HCT116 (cell line): ENCODE measurements around the gene BICDL2. TPM values are rescaled to one million over a fixed set of nuclear protein-coding genes. Genes with fewer than 3 reads are reported as not detected.

ENCODE experiments used
- ATAC-seq: fragments of 200-7000 bp; cut with Tn5 transposase; 2 replicates; pipeline ENCODE4 v1.9.1; 2020; ENCODE audit warnings: mild to moderate bottlenecking, moderate library complexity
- BruUV-seq: library from RNA; stranded (reverse); fragments of 400-500 nt; replicated peaks from 2 replicates; lab custom pipeline; 2021; lab: Mats Ljungman, UMichigan
- CTCF ChIA-PET: fragments of 300-600 bp; sonication (Branson Sonifier 250); formaldehyde crosslinking; loops from one replicate; lab custom pipeline; 2021; ENCODE audit warnings: antibody characterized with exemption; lab: Charles Lee
- POLR2A ChIA-PET: fragments of 300-600, 350-600 bp; sonication (Branson Sonifier 250); formaldehyde crosslinking; loops from one replicate; lab custom pipeline; 2021; ENCODE audit warnings: antibody characterized with exemption; lab: Charles Lee
- RAD21 ChIA-PET, 2 experiments: fragments of 300-600 bp; sonication (Branson Sonifier 250); formaldehyde crosslinking; loops; one replicate each; lab custom pipeline; 2023; ENCODE audit warnings: low total read pairs in 2 of 2; ENCODE audit not compliant: uncharacterized antibody in 2 of 2, unreplicated experiment in 2 of 2, low non-redundant PET in 1 of 2; lab: Charles Lee
- DNase-seq: peaks from one replicate; pipeline ENCODE4 v3.0.0-alpha.2; 2010; ENCODE audit warnings: low read depth, low spot score
- H2AFZ ChIP-seq: fragments of 200-600 bp; shearing (Covaris generic), sonication (generic); 2 replicates; pipeline ENCODE4 v1.6.1; 2017; ENCODE audit warnings: low read depth, mixed run types, mixed read lengths, antibody characterized with exemption, low read length; ENCODE audit not compliant: poor library complexity, severe bottlenecking
- H3K27ac ChIP-seq: 2 replicates; pipeline ENCODE4 v1.5.1; 2012; ENCODE audit warnings: low read depth, low read length
- H3K27me3 ChIP-seq: fragments of 200-600 bp; sonication (generic); 2 replicates; pipeline ENCODE4 v1.6.1; 2016; ENCODE audit warnings: mixed run types, low read length, mixed read lengths; ENCODE audit not compliant: insufficient read depth
- H3K36me3 ChIP-seq, 2 experiments: fragments of 200-500 bp in 1 of 2; fragments of 200-600 bp in 1 of 2; sonication (Bioruptor generic) in 1 of 2; sonication (generic) in 1 of 2; 2 replicates each; pipeline versions ENCODE4 v1.5.1 to v1.6.1; 2014 to 2016; ENCODE audit warnings: low read length in 2 of 2, inconsistent platforms in 1 of 2, mixed read lengths in 1 of 2, mixed run types in 1 of 2; ENCODE audit not compliant: insufficient read depth in 2 of 2, control insufficient read depth in 1 of 2
- H3K4me1 ChIP-seq, 2 experiments: fragments of 200-600 bp in 1 of 2; sonication (generic) in 1 of 2; 2 replicates each; pipeline versions ENCODE4 v1.5.1 to v1.6.1; 2012 to 2017; ENCODE audit warnings: low read length in 2 of 2, inconsistent platforms in 1 of 2, mild to moderate bottlenecking in 1 of 2, mixed read lengths in 1 of 2, mixed run types in 1 of 2, moderate library complexity in 1 of 2; ENCODE audit not compliant: insufficient read depth in 2 of 2, control insufficient read depth in 1 of 2
- H3K4me2 ChIP-seq: fragments of 200-600 bp; sonication (generic); 2 replicates; pipeline ENCODE4 v1.6.1; 2017; ENCODE audit warnings: mixed run types, low read length, mixed read lengths
- H3K4me3 ChIP-seq, 2 experiments: fragments of 200-600 bp in 1 of 2; sonication (generic) in 1 of 2; replicated peaks in 1 of 2; 2 replicates each; pipeline ENCODE4 v1.5.1; 2011 to 2016; ENCODE audit warnings: low read length in 2 of 2, control low read depth in 1 of 2, low read depth in 1 of 2, mild to moderate bottlenecking in 1 of 2, mixed read lengths in 1 of 2, mixed run types in 1 of 2
- H3K79me2 ChIP-seq: fragments of 200-600 bp; sonication (generic); 2 replicates; pipeline ENCODE4 v1.6.1; 2017; ENCODE audit warnings: mild to moderate bottlenecking, mixed run types, low read length, moderate library complexity, mixed read lengths; ENCODE audit not compliant: insufficient read depth
- H3K9ac ChIP-seq: fragments of 200-600 bp; sonication (generic); 2 replicates; pipeline ENCODE4 v1.6.1; 2016; ENCODE audit warnings: low read length, mixed read lengths
- H3K9me2 ChIP-seq: fragments of 200-600 bp; sonication (generic), shearing (Covaris generic); 2 replicates; pipeline ENCODE4 v1.6.1; 2017; ENCODE audit warnings: mixed run types, mild to moderate bottlenecking, moderate library complexity; ENCODE audit not compliant: insufficient read depth
- H3K9me3 ChIP-seq, 2 experiments: fragments of 200-500 bp in 1 of 2; fragments of 200-600 bp in 1 of 2; sonication (Bioruptor generic) in 1 of 2; sonication (generic) in 1 of 2; 2 replicates each; pipeline ENCODE4 v1.6.1; 2014 to 2017; ENCODE audit warnings: low read length in 2 of 2, mixed read lengths in 2 of 2, inconsistent platforms in 1 of 2, low read depth in 1 of 2, mild to moderate bottlenecking in 1 of 2, mixed run types in 1 of 2, moderate library complexity in 1 of 2; ENCODE audit not compliant: control insufficient read depth in 1 of 2, insufficient read depth in 1 of 2
- H4K20me1 ChIP-seq: fragments of 200-600 bp; sonication (generic), shearing (Covaris generic); 2 replicates; pipeline ENCODE4 v1.6.1; 2017; ENCODE audit warnings: mixed run types, mild to moderate bottlenecking, moderate library complexity; ENCODE audit not compliant: insufficient read depth
- EGR1 ChIP-seq: IDR thresholded peaks from 2 replicates; pipeline ENCODE4 v1.6.1; 2012; ENCODE audit warnings: low read depth
- ELF1 ChIP-seq: IDR thresholded peaks from 2 replicates; pipeline ENCODE4 v1.6.1; 2012; ENCODE audit warnings: low read depth, borderline replicate concordance
- EZH2phosphoT487 ChIP-seq: fragments of 200-600 bp; IDR thresholded peaks from 2 replicates; pipeline ENCODE4 v1.6.1; 2018; ENCODE audit warnings: antibody characterized with exemption, borderline replicate concordance
- JUND ChIP-seq: IDR thresholded peaks from 2 replicates; pipeline ENCODE4 v1.6.1; 2012
- POLR2A ChIP-seq: IDR thresholded peaks from 2 replicates; pipeline ENCODE4 v1.7.0; 2011; ENCODE audit warnings: borderline replicate concordance; ENCODE audit not compliant: insufficient read depth, insufficient read length; ENCODE audit errors: extremely low read depth
- POLR2AphosphoS5 ChIP-seq: IDR thresholded peaks from 2 replicates; pipeline ENCODE4 v1.6.1; 2011; ENCODE audit warnings: mild to moderate bottlenecking, low read depth, low read length, moderate library complexity
- SIN3A ChIP-seq: IDR thresholded peaks from 2 replicates; pipeline ENCODE4 v1.6.1; 2012; ENCODE audit warnings: low read depth
- ZFX ChIP-seq: fragments of 450-650 bp; IDR thresholded peaks from 2 replicates; pipeline ENCODE4 v1.6.1; 2017
- ZNF274 ChIP-seq: fragments of 200-500 bp; sonication (Bioruptor generic); IDR thresholded peaks from 2 replicates; pipeline ENCODE4 v1.6.1; 2014; ENCODE audit warnings: mild to moderate bottlenecking, low read depth, low read length, inconsistent platforms
- intact Hi-C: fragments of 100-400 bp; cut with micrococcal nuclease; formaldehyde crosslinking; loops from 2 replicates; pipeline ENCODE4 v1.10.0; 2022
- total RNA-seq: library from RNA; stranded (reverse); gene quantifications from one replicate; pipeline ENCODE4 v1.2.1, GENCODE V29; 2021; ENCODE audit not compliant: unreplicated experiment
- TF ChIP-seq, protein P1 (sequence below), 3 experiments: fragments of 200-600 bp in 1 of 3; sonication (generic) in 1 of 3; IDR thresholded peaks in 2 of 3; conservative IDR thresholded peaks in 1 of 3; 2 replicates each; pipeline ENCODE4 v1.5.1; 2012 to 2017; ENCODE audit warnings: low read depth in 2 of 3, low read length in 2 of 3, antibody characterized with exemption in 1 of 3, borderline replicate concordance in 1 of 3, control low read depth in 1 of 3, mild to moderate bottlenecking in 1 of 3, mixed read lengths in 1 of 3, mixed run types in 1 of 3, moderate library complexity in 1 of 3; ENCODE audit not compliant: insufficient read depth in 1 of 3
- TF ChIP-seq, protein P2 (sequence below): IDR thresholded peaks from 2 replicates; pipeline ENCODE4 v1.6.1; 2012
- TF ChIP-seq, protein P3 (sequence below): IDR thresholded peaks from 2 replicates; pipeline ENCODE4 v1.6.1; 2012; ENCODE audit warnings: low read depth
- TF ChIP-seq, protein P4 (sequence below): IDR thresholded peaks from 2 replicates; pipeline ENCODE4 v1.6.1; 2012

Gene BICDL2
- total RNA-seq, 1 experiment from 2014 or later, result 21.3 TPM

DNA sequence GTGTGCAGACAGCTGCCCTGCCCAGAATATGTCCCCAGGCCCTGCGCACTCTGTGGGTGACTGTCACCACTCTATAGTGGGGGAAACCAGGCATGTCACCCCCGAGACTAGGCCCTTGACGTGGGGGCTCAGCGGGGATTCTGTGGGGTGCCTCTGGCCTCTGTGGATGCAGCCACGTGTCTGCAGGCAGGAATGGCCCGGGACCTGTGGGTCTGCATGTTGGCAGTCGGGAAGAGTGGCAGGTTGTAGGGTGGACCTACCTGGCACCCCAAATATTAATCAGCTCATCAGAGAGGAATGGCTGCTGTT lies 29.6 kb upstream of the BICDL2 start:
- DNase-seq (no peak), ATAC-seq (no peak)
- Histone ChIP-seq H2AFZ (no peak overlapping the region), H3K4me2 (0 out of 2 replicates have a peak overlapping the region, but pooled peaks have one; percentile 3), H3K9me3 (no peaks in the 10 kb centered on the region), H3K79me2 (no peaks in the 10 kb centered on the region), H4K20me1 (no peaks in the 10 kb centered on the region), H3K9me2 (no peaks in the 10 kb centered on the region), H3K4me1 (peaks cover 0 to 13% of the 10 kb centered on the region in 2 experiments; a peak in 1 of 4 replicates), H3K27ac (no peak overlapping the region; the same call in 1 of the 2 replicates), H3K9ac (no peak overlapping the region), H3K4me3 (peak overlapping the region in 1 of 2 experiments; percentile 6; a peak in 1 of 4 replicates), H3K27me3 (no peaks in the 10 kb centered on the region), H3K36me3 (no peaks in the 10 kb centered on the region)
- ChIA-PET RAD21 (no interaction called here), POLR2A (no interaction called here), CTCF (no interaction called here)
- BruUV-seq, result no TSS peak
- no peak for TF ChIP-seq JUND
- TF ChIP-seq ZFX, result no peak
- no peak for TF ChIP-seq SIN3A
- TF ChIP-seq ELF1, result no peak
- intact Hi-C loops, result no loop called here

DNA sequence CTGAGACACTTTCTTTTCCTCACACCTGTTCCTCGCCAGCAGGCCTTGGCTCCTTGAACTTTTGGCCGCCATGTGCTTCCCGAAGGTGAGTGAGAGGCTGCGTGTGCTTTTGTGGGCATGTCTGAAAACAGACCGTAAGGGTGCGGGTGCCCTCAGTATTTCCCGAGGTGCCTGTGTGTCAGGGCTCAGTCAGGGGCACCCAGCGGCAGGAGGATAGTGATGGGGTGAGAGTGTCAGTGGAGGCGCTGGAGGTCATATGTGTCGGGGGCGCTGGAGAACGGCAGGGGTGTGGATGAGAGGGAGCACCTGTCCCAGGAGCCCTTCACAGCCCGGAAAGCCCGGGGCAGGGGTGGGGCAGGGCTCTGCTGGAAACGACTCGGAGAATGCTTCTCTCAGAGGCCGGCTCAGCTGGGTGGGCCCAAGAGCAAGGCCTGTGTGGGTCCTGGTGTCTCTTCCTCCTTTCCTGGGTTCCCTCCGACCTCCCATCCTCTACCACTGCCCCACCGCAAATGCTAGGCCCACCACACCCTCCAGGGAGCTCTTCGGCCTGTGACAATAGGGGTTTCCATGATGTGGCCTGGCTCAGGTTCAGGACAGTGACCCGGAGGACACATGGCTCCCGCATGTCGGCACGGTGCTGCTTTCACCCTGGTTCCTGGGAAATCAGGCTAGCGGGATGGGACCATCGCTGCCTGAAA lies 29.1 kb upstream of the BICDL2 start:
- peak overlapping the region; percentile 3; the same call in 1 of the 2 replicates for H3K4me2 ChIP-seq
- no peak for ATAC-seq
- intact Hi-C loops, result no loop called here
- no peaks in the 10 kb centered on the region for H3K79me2 ChIP-seq
- H3K36me3 ChIP-seq, result no peaks in the 10 kb centered on the region
- peaks cover 0 to 13% of the 10 kb centered on the region in 2 experiments; a peak in 1 of 4 replicates for H3K4me1 ChIP-seq
- no peaks in the 10 kb centered on the region for H3K9me3 ChIP-seq
- H3K9me2 ChIP-seq, result no peaks in the 10 kb centered on the region
- RAD21 ChIA-PET, result no interaction called here
- BruUV-seq, result no TSS peak
- H3K9ac ChIP-seq, result peak overlapping the region; percentile 17; the same call in 1 of the 2 replicates
- H3K27ac ChIP-seq, result no peak overlapping the region; the same call in 1 of the 2 replicates
- no peak overlapping the region for H2AFZ ChIP-seq
- peak overlapping the region; percentile 6 to 18; a peak in 2 of 4 replicates for H3K4me3 ChIP-seq
- CTCF ChIA-PET, result no interaction called here
- no peak for DNase-seq
- no peaks in the 10 kb centered on the region for H3K27me3 ChIP-seq
- POLR2A ChIA-PET, result no interaction called here
- no peaks in the 10 kb centered on the region for H4K20me1 ChIP-seq
- TF ChIP-seq, protein P1, sequence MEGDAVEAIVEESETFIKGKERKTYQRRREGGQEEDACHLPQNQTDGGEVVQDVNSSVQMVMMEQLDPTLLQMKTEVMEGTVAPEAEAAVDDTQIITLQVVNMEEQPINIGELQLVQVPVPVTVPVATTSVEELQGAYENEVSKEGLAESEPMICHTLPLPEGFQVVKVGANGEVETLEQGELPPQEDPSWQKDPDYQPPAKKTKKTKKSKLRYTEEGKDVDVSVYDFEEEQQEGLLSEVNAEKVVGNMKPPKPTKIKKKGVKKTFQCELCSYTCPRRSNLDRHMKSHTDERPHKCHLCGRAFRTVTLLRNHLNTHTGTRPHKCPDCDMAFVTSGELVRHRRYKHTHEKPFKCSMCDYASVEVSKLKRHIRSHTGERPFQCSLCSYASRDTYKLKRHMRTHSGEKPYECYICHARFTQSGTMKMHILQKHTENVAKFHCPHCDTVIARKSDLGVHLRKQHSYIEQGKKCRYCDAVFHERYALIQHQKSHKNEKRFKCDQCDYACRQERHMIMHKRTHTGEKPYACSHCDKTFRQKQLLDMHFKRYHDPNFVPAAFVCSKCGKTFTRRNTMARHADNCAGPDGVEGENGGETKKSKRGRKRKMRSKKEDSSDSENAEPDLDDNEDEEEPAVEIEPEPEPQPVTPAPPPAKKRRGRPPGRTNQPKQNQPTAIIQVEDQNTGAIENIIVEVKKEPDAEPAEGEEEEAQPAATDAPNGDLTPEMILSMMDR (IDR thresholded peaks at IDR 0.05 in 2 of 3, conservative IDR thresholded peaks at IDR 0.05 in 1 of 3; ENCODE audit: borderline replicate concordance in 1 of 3, insufficient read depth in 1 of 3, low read depth in 2 of 3, low read length in 2 of 3), result no peak
- TF ChIP-seq ELF1 (no peak), EZH2phosphoT487 (no peak), EGR1 (no peak), ZNF274 (no peak), POLR2AphosphoS5 (no peak), POLR2A (no peak)
- TF ChIP-seq, protein P2, sequence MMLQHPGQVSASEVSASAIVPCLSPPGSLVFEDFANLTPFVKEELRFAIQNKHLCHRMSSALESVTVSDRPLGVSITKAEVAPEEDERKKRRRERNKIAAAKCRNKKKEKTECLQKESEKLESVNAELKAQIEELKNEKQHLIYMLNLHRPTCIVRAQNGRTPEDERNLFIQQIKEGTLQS, result no peak
- TF ChIP-seq, protein P3, sequence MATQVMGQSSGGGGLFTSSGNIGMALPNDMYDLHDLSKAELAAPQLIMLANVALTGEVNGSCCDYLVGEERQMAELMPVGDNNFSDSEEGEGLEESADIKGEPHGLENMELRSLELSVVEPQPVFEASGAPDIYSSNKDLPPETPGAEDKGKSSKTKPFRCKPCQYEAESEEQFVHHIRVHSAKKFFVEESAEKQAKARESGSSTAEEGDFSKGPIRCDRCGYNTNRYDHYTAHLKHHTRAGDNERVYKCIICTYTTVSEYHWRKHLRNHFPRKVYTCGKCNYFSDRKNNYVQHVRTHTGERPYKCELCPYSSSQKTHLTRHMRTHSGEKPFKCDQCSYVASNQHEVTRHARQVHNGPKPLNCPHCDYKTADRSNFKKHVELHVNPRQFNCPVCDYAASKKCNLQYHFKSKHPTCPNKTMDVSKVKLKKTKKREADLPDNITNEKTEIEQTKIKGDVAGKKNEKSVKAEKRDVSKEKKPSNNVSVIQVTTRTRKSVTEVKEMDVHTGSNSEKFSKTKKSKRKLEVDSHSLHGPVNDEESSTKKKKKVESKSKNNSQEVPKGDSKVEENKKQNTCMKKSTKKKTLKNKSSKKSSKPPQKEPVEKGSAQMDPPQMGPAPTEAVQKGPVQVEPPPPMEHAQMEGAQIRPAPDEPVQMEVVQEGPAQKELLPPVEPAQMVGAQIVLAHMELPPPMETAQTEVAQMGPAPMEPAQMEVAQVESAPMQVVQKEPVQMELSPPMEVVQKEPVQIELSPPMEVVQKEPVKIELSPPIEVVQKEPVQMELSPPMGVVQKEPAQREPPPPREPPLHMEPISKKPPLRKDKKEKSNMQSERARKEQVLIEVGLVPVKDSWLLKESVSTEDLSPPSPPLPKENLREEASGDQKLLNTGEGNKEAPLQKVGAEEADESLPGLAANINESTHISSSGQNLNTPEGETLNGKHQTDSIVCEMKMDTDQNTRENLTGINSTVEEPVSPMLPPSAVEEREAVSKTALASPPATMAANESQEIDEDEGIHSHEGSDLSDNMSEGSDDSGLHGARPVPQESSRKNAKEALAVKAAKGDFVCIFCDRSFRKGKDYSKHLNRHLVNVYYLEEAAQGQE, result no peak
- TF ChIP-seq, protein P4, sequence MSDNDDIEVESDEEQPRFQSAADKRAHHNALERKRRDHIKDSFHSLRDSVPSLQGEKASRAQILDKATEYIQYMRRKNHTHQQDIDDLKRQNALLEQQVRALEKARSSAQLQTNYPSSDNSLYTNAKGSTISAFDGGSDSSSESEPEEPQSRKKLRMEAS, result no peak
